ENCODE results near the gene CYP8B1. TPM values are rescaled to one million over a fixed set of nuclear protein-coding genes. Genes with fewer than 3 reads are reported as not detected.

Gene CYP8B1
- total and polyA plus RNA-seq, 2 of the 8 experiments (the other 6 are each of a cell fraction or from before 2014, with no cell fraction given): not detected

- Histone ChIP-seq H3K4me3 (ENCODE audit: extremely low read depth in 1 of 4, insufficient read depth in 2 of 4, low read depth in 3 of 4, low read length in 4 of 4) (no peak overlapping the region), H3K79me2 (ENCODE audit: control insufficient read depth in 1 of 2, insufficient read depth in 2 of 2, low read length in 2 of 2) (no peaks in the 10 kb centered on the region), H3K9ac (replicated peaks in 1 of 4; ENCODE audit: extremely low read depth in 1 of 4, low read depth in 3 of 4, low read length in 3 of 4) (no peak overlapping the region), H3K56ac (replicated peaks; ENCODE audit: insufficient read length, low read depth, low read length) (no peak overlapping the region), H3K23me2 (ENCODE audit: low read depth, low read length) (no peaks in the 10 kb centered on the region; the same call in 1 of the 2 replicates), H3K27me3 (replicated peaks in 1 of 4; ENCODE audit: control insufficient read depth in 3 of 4, extremely low read depth in 1 of 4, insufficient read depth in 3 of 4, low read length in 3 of 4) (peaks cover 0 to 2% (median under 1%) of the 10 kb centered on the region in 4 experiments; a peak in 2 of 7 replicates), H2BK120ac (replicated peaks; ENCODE audit: low read depth, low read length) (no peak overlapping the region), H3K18ac (ENCODE audit: extremely low read depth, low read length) (no peak overlapping the region), H3K4me2 (ENCODE audit: insufficient read depth in 1 of 2, low read depth in 2 of 2, low read length in 2 of 2) (no peak overlapping the region), H3K9me3 (ENCODE audit: insufficient read depth in 2 of 2, low read depth in 1 of 2, low read length in 1 of 2) (no peaks in the 10 kb centered on the region), H3K27ac (ENCODE audit: low read depth, low read length) (no peak overlapping the region), H4K5ac (ENCODE audit: insufficient read length, low read depth, low read length) (no peak overlapping the region), H4K20me1 (replicated peaks in 1 of 2; ENCODE audit: control insufficient read depth in 1 of 2, insufficient read depth in 2 of 2, low read length in 2 of 2) (no peaks in the 10 kb centered on the region), H4K91ac (replicated peaks; ENCODE audit: insufficient read length, low read length) (no peak overlapping the region), H3K14ac (ENCODE audit: insufficient read length) (no peak overlapping the region), H2BK20ac (ENCODE audit: low read length) (no peak overlapping the region), H2AFZ (ENCODE audit: low read length) (no peak overlapping the region), H2AK5ac (ENCODE audit: low read depth, low read length) (no peak overlapping the region), H3K23ac (ENCODE audit: insufficient read length) (no peak overlapping the region), H3K79me1 (ENCODE audit: low read depth, low read length) (no peaks in the 10 kb centered on the region), H4K8ac (ENCODE audit: extremely low read depth, insufficient read depth, low read length) (no peak overlapping the region), H3K4me1 (replicated peaks in 1 of 4; ENCODE audit: control insufficient read depth in 3 of 4, insufficient read depth in 4 of 4, low read length in 3 of 4) (no peaks in the 10 kb centered on the region), H2BK5ac (ENCODE audit: low read depth, low read length) (no peak overlapping the region), H2BK12ac (ENCODE audit: low read depth, low read length) (no peak overlapping the region), H2BK15ac (ENCODE audit: low read length) (no peak overlapping the region), H3K4ac (replicated peaks; ENCODE audit: insufficient read length, low read depth, low read length) (no peak overlapping the region), H3K36me3 (ENCODE audit: control insufficient read depth in 2 of 4, insufficient read depth in 4 of 4, low read length in 3 of 4) (no peaks in the 10 kb centered on the region)
- CTCF ChIA-PET (ENCODE audit: partially characterized antibody): interaction anchor here (0.6 to 1.6 kb wide), 3 partner anchors 10 to 305 kb away, joined by 3 to 5 read pairs (median 4); no protein-coding TSS in a partner anchor
- TF ChIP-seq MAFK (IDR thresholded peaks at IDR 0.05; ENCODE audit: low read depth, low read length) (no peak), NANOG (IDR thresholded peaks at IDR 0.05; ENCODE audit: insufficient read depth, low read depth, low read length, poor library complexity, severe bottlenecking) (no peak), JUND (IDR thresholded peaks at IDR 0.05; ENCODE audit: low read length) (no peak), KDM4A (IDR thresholded peaks at IDR 0.05; ENCODE audit: low read depth, low read length, severe bottlenecking) (no peak), TBP (IDR thresholded peaks at IDR 0.05; ENCODE audit: low read depth, low read length) (no peak)
- WGBS, 2 experiments (ENCODE audit: extremely low coverage in 1 of 2, insufficient coverage in 1 of 2, insufficient read length in 1 of 2, insufficient replicate concordance in 2 of 2, low coverage in 1 of 2, low lambda C conversion rate in 2 of 2, missing lambda C conversion rate in 1 of 2): 92% methylated on average over 9 of the region's 9 CpGs; no CpG with 5 or more reads in 1 of the 2 experiments
- no peak for DNase-seq (ENCODE audit: low read depth in 1 of 2, low spot score in 2 of 2)
- POLR2A ChIA-PET (ENCODE audit: partially characterized antibody): interaction anchor here (1.2 kb wide), 1 partner anchor 8 kb away, joined by 5 read pairs; no protein-coding TSS in a partner anchor
- FAIRE-seq: no peak
Measured at GRCh38 chr3:42873221-42873982, 2.3 kb downstream of the CYP8B1 start.

Data from H1 (cell line).